Spleen (tissue), 11 donors: Measurements from ENCODE around the gene HDAC4. TPM values are rescaled to one million over a fixed set of nuclear protein-coding genes. Genes with fewer than 3 reads are reported as not detected.

Experiments
- DNase-seq: peaks from one replicate; pipeline ENCODE4 v3.0.0-alpha.2; 2020
- H3K27ac ChIP-seq, 8 donors: fragments of 200-600 bp; sonication (generic) in 7 of 8; 1 replicate in 4 of 8; 2 replicates in 4 of 8; pipeline versions ENCODE4 v1.5.0 to v1.8.0; 2016 to 2021; ENCODE audit warnings: inconsistent platforms in 4 of 8, mild to moderate bottlenecking in 4 of 8, moderate library complexity in 1 of 8
- H3K27me3 ChIP-seq, 7 donors: fragments of 200-600 bp; sonication (generic) in 6 of 7; replicated peaks in 1 of 7; 1 replicate in 4 of 7; 2 replicates in 3 of 7; pipeline versions ENCODE4 v1.5.0 to v1.8.0; 2016 to 2021; ENCODE audit warnings: inconsistent platforms in 3 of 7, mild to moderate bottlenecking in 1 of 7
- H3K36me3 ChIP-seq, 6 donors: fragments of 200-600 bp; sonication (generic) in 5 of 6; 1 replicate in 4 of 6; 2 replicates in 2 of 6; pipeline versions ENCODE4 v1.5.0 to v1.8.0; 2016 to 2021; ENCODE audit warnings: inconsistent platforms in 2 of 6
- H3K4me1 ChIP-seq, 6 donors: fragments of 200-600 bp; sonication (generic) in 5 of 6; 1 replicate in 3 of 6; 2 replicates in 3 of 6; pipeline versions ENCODE4 v1.5.0 to v1.8.0; 2016 to 2021; ENCODE audit warnings: inconsistent platforms in 3 of 6
- H3K4me3 ChIP-seq, 8 donors: fragments of 200-600 bp; sonication (generic) in 7 of 8; 1 replicate in 4 of 8; 2 replicates in 4 of 8; pipeline versions ENCODE4 v1.5.0 to v1.8.0; 2016 to 2021; ENCODE audit warnings: inconsistent platforms in 4 of 8, mild to moderate bottlenecking in 4 of 8, moderate library complexity in 2 of 8
- H3K9me3 ChIP-seq, 8 donors: fragments of 200-600 bp; sonication (generic) in 7 of 8; 1 replicate in 4 of 8; 2 replicates in 4 of 8; pipeline versions ENCODE4 v1.5.0 to v1.8.0; 2016 to 2021; ENCODE audit warnings: inconsistent platforms in 4 of 8
- POLR2A ChIP-seq, 3 donors: fragments of 450-650 bp; IDR thresholded peaks; one replicate each; pipeline ENCODE4 v1.5.1; 2017; ENCODE audit warnings: antibody characterized with exemption in 3 of 3, mild to moderate bottlenecking in 1 of 3
- POLR2AphosphoS5 ChIP-seq, 3 donors: sonication (generic); formaldehyde crosslinking; IDR thresholded peaks; one replicate each; pipeline ENCODE4 v1.5.1; 2017; ENCODE audit warnings: antibody characterized with exemption in 3 of 3
- WGBS, 5 donors: extraction: QIAGEN DNeasy Blood & Tissue Kit in 3 of 5; methylation state at CpG; one replicate each; pipeline versions ENCODE4 v1.1.5 to v1.1.7; 2013 to 2018; 5-methylcytosine and 5-hydroxymethylcytosine counted together
- intact Hi-C: fragments of 100-400 bp; cut with DNase I; formaldehyde crosslinking; loops from one replicate; pipeline ENCODE4 v1.15.0; 2023; ENCODE audit warnings: low total_unique reads
- polyA plus RNA-seq, 3 donors: library from polyadenylated mRNA; stranded (reverse); fragments of 200-250 nt; gene quantifications; one replicate each; pipeline ENCODE4 v1.2.1, GENCODE V29; 2013
- total RNA-seq, 7 donors: library from RNA; depleted of rRNA in 3 of 7; stranded (reverse); fragments of >200 nt in 3 of 7; fragmentation: NEBNext Ultra II Directional in 4 of 7; extraction: Animal tissue kit (Norgen Biotek cat#: 25700) in 4 of 7; gene quantifications; one replicate each; pipeline versions ENCODE4 v1.1.0 to v1.2.1, GENCODE V29; 2016 to 2021
- TF ChIP-seq, protein P1 (sequence below), 11 experiments: fragments of 200-600 bp in 7 of 11; fragments of 450-650 bp in 4 of 11; sonication (generic) in 4 of 11; IDR thresholded peaks in 8 of 11; conservative IDR thresholded peaks in 3 of 11; 1 replicate in 7 of 11; 2 replicates in 4 of 11; pipeline versions ENCODE4 v1.4.0 to v1.8.0; 2016 to 2021; ENCODE audit warnings: antibody characterized with exemption in 11 of 11, inconsistent platforms in 4 of 11, mild to moderate bottlenecking in 1 of 11
- donor health status: healthy with polysubstance abuse.
- donor health status: DM: no; HTN: no; CAD: no; lungs with moderate emphysema.
- donor health status: DM: no; HTN: no; CAD: no.
- donor health status: Bipolar disorder and iron deficiency.
- donor health status: healthy.
- donor health status: DM: no; HTN: no; CAD: no.
- donor health status: DM: yes; HTN: yes; CAD: no.

The HDAC4 gene
- total and polyA plus RNA-seq, 10 donors, result 3.2 to 122 (median 69.5) TPM

DNA sequence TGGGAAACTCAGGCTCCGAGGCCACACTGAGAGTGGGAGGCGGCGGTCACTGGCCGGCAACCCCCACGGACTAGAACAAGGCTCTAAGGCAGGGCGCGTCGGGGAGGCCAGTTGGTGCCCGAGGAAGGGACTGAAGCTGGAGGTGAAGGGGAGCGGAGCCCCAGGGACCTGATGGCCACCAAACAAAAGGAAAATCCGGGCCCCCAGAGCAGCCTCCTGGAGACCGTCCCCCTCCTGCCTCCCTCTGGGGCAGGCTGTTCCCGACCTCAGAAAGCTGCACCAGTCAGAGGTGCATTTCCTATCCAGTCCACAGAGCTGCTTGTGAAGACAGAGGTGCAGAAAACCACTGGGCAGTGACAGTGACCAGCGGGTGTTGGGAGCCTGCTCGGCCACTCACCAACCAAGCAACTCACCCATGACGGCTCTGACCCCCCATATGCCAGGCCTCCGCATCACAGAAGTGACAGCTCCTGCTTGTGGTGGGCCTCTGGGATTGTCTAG lies 380.2 kb downstream of the HDAC4 start:
- TF ChIP-seq, protein P1, sequence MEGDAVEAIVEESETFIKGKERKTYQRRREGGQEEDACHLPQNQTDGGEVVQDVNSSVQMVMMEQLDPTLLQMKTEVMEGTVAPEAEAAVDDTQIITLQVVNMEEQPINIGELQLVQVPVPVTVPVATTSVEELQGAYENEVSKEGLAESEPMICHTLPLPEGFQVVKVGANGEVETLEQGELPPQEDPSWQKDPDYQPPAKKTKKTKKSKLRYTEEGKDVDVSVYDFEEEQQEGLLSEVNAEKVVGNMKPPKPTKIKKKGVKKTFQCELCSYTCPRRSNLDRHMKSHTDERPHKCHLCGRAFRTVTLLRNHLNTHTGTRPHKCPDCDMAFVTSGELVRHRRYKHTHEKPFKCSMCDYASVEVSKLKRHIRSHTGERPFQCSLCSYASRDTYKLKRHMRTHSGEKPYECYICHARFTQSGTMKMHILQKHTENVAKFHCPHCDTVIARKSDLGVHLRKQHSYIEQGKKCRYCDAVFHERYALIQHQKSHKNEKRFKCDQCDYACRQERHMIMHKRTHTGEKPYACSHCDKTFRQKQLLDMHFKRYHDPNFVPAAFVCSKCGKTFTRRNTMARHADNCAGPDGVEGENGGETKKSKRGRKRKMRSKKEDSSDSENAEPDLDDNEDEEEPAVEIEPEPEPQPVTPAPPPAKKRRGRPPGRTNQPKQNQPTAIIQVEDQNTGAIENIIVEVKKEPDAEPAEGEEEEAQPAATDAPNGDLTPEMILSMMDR (IDR thresholded peaks at IDR 0.05 in 8 of 11, conservative IDR thresholded peaks at IDR 0.05 in 3 of 11), result no peak
- TF ChIP-seq POLR2A (IDR thresholded peaks at IDR 0.05) (no peak), POLR2AphosphoS5 (IDR thresholded peaks at IDR 0.05) (no peak)

DNA sequence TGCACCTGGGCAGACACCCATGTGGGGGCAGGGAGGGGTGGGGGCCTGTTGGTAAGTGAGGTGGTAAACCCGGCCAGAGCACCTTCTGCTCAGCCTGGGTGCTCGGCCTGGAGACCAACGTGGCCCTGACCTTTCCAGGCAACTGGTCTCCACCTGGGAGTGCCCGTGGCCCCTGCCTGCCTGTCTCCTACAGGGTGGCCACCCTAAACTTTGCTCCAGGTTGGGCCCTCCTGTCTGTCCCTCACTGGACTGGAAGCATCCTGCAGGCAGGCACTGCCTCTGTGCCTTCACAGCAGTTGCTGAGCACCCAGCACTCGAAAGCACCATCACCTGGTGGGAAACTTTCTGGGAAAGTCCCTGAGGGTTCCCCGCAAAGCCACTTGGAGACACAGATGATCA lies 381.6 kb downstream of the HDAC4 start:
- TF ChIP-seq, protein P1 (IDR thresholded peaks at IDR 0.05 in 8 of 11, conservative IDR thresholded peaks at IDR 0.05 in 3 of 11), result no peak
- no peak for TF ChIP-seq POLR2AphosphoS5 (IDR thresholded peaks at IDR 0.05)
- TF ChIP-seq POLR2A (IDR thresholded peaks at IDR 0.05), result no peak
- Histone ChIP-seq H3K9me3 (no peaks in the 10 kb centered on the region), H3K27me3 (peaks cover 0 to 57% (median 0%) of the 10 kb centered on the region in 7 donors), H3K27ac (no peak overlapping the region), H3K4me1 (peaks cover 0 to 5% (median 0%) of the 10 kb centered on the region in 6 donors), H3K36me3 (no peaks in the 10 kb centered on the region), H3K4me3 (no peak overlapping the region)
- DNase-seq, result peak; percentile 38
- WGBS, 5 donors, result 62 to 97% (median 84%) methylated on average over 3 to 6 of the region's 6 CpGs
- intact Hi-C loops, result no loop called here

More for the DNA sequence above, 380.2 kb downstream of the HDAC4 start:
- H3K4me1 ChIP-seq, result peaks cover 0 to 5% (median 0%) of the 10 kb centered on the region in 6 donors
- DNase-seq, result peak; percentile 70
- H3K36me3 ChIP-seq, result no peaks in the 10 kb centered on the region
- H3K27me3 ChIP-seq, result peaks cover 0 to 48% (median 0%) of the 10 kb centered on the region in 7 donors
- no peaks in the 10 kb centered on the region for H3K9me3 ChIP-seq
- WGBS, 5 donors, result 78 to 92% (median 84%) methylated on average over 14 to 17 of the region's 17 CpGs
- no peak overlapping the region for H3K27ac ChIP-seq
- intact Hi-C loops, result no loop called here
- H3K4me3 ChIP-seq, result no peak overlapping the region

DNA sequence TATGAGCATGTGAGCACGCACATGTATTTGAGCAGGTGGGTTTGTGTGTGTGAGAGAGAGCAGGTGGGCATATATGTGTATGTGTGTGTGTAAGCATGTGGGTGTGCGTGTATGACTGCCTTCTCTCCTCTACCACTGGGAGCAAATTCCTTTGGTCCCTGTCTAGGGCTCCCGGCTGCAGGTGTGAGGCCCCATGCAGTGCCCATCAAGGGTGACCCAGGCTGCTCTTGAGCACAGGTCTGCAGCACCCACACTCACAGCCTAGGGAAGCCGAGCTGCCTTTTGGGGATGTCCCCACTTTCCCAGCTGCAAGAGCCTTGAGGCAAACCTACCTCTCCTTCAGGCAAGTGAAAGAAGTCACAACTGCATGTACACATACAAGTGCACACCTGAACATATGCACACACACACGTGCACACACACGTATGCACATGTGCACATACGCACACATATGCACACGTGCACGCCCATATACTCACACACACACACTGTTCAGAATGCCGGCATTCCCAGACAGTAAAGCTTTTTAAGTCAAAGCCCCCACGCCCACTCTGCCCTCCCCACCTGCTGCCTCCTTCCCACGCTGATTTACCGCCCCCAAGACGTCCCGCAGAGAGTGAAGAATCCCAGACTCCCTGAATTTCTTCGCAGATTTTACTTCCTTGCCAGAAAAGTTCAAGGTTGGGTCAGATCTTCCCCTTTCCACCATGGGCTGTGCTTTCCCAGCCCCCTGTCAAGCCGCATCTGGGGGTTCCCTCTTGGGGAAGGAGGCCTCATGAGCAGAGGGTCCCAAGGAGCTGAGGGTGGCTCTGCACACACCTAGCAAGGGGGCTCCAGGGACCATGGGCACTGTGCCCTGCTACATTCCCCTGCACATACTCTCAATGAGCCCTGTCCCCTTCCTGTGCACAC lies 382.3 kb downstream of the HDAC4 start:
- DNase-seq, result peak; percentile 36

More for the DNA sequence above, 382.3 kb downstream of the HDAC4 start:
- Histone ChIP-seq H3K36me3 (no peaks in the 10 kb centered on the region), H3K27ac (no peak overlapping the region), H3K4me1 (peaks cover 0 to 5% (median 0%) of the 10 kb centered on the region in 6 donors), H3K9me3 (no peaks in the 10 kb centered on the region), H3K27me3 (peaks cover 0 to 58% (median 0%) of the 10 kb centered on the region in 7 donors), H3K4me3 (no peak overlapping the region)
- intact Hi-C loops, result no loop called here
- TF ChIP-seq POLR2AphosphoS5 (IDR thresholded peaks at IDR 0.05), result no peak
- TF ChIP-seq, protein P1 (IDR thresholded peaks at IDR 0.05 in 8 of 11, conservative IDR thresholded peaks at IDR 0.05 in 3 of 11), result no peak
- TF ChIP-seq POLR2A (IDR thresholded peaks at IDR 0.05), result no peak
- 72 to 82% (median 78%) methylated on average over 17 of the region's 17 CpGs for WGBS, 5 donors
